Ovary (tissue), 3 donors: ENCODE results near the gene SYT2.

Experiments
- EP300 ChIP-seq: sonication (generic); formaldehyde crosslinking; IDR thresholded peaks from one replicate; pipeline ENCODE4 v1.6.1; 2017; ENCODE audit warnings: antibody characterized with exemption
- POLR2A ChIP-seq: fragments of 450-650 bp; IDR thresholded peaks from one replicate; pipeline ENCODE4 v1.6.1; 2017; ENCODE audit warnings: antibody characterized with exemption, mild to moderate bottlenecking, moderate library complexity
- TF ChIP-seq, protein P1 (sequence below), 3 donors: fragments of 450-650 bp in 2 of 3; fragments of 200-600 bp in 1 of 3; IDR thresholded peaks; one replicate each; pipeline versions ENCODE4 v1.5.1 to v1.8.0; 2016 to 2022; ENCODE audit warnings: antibody characterized with exemption in 3 of 3, mild to moderate bottlenecking in 1 of 3
- donor health status: DM: no; HTN: no; CAD: no.

DNA sequence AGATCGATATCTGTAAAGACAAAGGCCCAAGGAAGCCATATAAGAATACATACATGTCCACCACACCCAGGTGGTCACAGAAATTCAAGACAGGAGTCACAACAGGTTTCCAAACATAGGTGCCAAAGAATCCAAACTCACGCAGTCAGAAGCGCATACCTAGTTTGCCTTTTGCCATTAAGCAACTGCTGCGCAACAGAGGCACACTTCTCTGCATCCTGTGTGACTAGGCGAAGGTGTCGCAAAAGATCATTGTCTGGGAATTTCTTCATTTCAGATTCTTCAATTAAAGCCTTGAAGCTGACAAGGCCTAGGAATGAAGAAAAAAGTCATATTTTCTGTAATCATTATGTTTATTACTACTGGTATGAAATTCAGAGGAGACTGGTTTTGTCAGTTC is 32.2 kb upstream of the SYT2 start:
- TF ChIP-seq, protein P1, sequence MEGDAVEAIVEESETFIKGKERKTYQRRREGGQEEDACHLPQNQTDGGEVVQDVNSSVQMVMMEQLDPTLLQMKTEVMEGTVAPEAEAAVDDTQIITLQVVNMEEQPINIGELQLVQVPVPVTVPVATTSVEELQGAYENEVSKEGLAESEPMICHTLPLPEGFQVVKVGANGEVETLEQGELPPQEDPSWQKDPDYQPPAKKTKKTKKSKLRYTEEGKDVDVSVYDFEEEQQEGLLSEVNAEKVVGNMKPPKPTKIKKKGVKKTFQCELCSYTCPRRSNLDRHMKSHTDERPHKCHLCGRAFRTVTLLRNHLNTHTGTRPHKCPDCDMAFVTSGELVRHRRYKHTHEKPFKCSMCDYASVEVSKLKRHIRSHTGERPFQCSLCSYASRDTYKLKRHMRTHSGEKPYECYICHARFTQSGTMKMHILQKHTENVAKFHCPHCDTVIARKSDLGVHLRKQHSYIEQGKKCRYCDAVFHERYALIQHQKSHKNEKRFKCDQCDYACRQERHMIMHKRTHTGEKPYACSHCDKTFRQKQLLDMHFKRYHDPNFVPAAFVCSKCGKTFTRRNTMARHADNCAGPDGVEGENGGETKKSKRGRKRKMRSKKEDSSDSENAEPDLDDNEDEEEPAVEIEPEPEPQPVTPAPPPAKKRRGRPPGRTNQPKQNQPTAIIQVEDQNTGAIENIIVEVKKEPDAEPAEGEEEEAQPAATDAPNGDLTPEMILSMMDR (IDR thresholded peaks at IDR 0.05): no peak
- TF ChIP-seq POLR2A (no peak), EP300 (no peak)
